NCI-H2227 (cell line): ENCODE data around the gene CFAP70.
"Not testable (repeated sequence)": the region's sequence is repeated elsewhere in the genome, so short reads cannot be mapped to it uniquely, and the experiment has no call there.

Experiments used
- DNase-seq: peaks from one replicate; lab custom pipeline; 2025; ENCODE audit not compliant: unreplicated experiment; lab: John Stamatoyannopoulos, UW

The CFAP70 gene

DNA sequence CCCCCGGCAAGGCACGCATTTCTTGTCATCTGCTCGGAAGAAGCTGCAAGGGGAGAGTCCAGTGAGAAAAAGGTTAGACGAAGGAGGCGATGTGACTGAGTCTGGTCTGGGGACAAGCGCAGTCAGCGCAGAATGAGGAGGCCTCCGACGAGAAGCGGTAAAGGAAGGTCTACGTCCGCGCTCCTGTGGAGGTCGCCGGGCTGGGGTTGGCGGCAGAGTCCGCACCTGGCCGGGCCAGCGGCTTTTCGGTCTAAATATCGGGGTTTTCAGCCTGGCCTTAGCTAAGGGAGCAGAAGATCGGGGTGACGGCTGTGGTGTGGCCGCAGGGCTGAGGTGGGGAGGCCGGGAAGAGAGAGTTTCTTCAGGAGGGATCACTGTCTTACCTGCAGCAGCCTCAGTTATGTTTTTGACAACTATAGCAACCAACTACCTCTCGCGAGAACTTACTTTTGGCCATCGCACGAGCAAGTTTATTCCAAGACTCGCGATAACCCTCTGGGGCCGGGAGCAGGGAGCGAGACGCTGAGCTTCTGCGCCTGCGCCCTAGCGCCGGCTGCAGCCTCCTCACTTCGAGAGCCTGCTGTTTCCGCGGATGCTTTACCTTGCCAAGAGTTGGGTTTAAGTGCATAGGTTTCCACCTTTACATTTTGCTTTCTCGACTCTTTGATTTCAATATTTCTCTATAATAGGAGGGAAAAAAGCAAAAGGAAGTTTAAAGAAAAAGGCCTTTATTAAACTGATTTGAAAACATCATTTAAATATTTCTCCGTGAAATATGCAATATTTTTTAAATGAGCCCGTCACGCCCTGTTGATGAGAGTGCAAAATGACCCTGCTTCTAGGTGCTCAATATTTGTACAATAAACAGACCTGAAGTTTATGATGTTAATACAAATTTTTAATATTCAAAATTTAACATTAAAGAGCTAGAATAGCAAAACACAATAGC lies at the start of gene CFAP70:
Gene CFAP70, minus strand, starts transcription at position 534 of the 949 bp plus-strand sequence. CDS start 4,068 bp downstream, outside the sequence.
- DNase-seq: peak; percentile 97

DNA sequence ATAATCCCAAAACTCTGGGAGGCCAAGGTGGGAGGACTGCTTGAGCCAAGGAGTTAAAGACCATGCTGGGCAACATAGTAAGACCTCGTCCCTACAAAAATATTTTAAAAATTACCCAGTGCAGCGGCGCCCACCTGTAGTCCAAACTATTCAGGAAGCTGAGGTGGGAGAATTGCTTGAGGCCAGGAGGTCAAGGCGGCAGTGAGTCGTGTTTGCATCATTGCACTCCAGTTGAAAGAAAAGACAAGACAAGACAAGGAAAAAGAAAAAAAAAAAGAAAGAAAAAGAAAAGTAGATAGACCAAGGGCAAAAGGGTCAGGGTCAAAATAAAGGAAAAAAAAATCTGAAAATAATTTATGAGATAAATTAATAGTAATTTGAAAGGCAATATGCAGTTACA lies 49.4 kb upstream of the CFAP70 start:
- no peak for DNase-seq

DNA sequence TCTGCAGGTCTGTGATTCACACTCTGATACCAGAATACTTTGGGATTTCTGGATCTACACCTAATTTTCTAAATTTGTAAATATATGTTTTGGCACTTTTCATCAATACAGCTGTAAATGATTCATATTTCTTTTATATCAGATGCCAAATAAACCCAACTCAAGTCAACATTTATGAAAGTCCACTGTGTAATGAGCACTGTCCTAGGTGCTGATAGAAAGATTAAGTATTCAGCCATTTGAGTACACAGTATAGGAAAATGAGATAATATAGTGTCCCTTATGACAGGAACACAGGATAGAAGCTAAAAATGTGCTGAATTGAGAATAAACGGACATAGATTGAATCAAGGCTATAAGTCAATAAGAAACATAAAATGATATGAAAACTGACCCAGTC lies 48.8 kb upstream of the CFAP70 start:
- no peak for DNase-seq

DNA sequence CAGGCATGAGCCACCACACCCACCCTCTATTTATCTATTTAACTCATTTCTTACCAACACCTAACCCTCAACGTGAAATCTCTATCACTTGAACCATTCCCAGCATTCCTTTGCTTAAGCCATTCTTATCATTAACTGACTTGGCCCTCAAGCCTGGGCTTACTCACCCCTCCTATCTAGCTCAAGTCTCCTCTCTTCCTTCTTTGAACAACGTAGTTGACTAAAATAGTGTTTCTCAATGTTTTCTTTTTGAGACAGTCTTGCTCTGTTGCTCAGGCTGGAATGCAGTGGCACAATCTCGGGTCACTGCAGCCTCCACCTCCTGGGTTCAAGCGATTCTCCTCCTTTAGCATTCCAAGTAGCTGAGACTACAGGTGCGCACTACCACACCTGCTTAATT lies 48.2 kb upstream of the CFAP70 start:
- no peak for DNase-seq

DNA sequence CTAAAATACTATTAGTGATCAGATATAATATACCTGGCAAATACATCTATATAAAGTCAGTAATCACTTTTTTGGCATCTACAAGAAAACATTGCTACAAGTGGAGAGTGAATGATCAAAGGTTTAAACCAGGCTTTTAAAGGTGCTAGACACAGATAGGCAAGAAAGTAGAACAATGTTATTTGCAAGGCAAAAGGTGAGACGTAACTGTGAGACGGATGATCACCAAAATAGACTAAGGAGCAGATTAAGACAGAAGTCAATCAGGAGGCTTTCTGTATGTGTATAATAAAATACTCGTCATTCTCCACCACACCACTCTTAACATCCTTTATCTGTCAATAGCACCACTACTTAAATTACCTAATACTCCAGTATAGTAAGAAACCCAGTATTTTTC lies 46.9 kb upstream of the CFAP70 start:
- no peak for DNase-seq

DNA sequence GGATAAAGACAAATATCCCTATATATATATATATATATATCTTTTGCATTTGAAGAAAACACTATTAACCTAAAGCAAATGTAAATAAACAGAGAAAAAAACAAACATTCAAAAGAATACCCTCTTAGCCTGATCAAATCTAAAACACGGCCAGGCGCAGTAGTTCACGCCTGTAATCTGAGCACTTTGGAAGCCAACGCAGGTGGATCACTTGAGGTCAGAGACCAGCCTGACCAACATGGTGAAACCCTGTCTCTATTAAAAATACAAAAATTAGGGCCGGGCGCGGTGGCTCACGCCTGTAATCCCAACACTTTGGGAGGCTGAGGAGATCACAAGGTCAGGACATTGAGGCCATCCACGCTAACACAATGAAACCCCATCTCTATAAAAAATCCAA lies 46.0 kb upstream of the CFAP70 start:
- no peak for DNase-seq

DNA sequence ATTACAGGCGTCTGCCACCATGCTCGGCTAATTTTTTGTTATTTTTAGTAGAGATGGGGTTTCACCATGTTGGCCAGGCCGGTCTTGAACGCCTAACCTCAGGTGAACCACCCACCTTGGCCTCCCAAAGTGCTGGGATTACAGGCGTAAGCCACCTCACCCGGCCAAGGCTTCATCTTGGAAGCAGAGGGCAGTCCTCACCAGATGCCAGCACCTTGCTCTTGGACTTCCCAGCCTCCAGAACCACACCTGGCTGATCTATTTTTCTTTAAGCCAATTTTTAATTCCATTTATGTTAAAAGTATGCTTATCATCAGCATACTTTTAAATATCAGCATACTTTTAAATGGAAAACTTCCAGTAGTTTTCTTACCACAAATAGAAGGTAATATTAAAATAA lies 43.0 kb upstream of the CFAP70 start:
- no peak for DNase-seq

DNA sequence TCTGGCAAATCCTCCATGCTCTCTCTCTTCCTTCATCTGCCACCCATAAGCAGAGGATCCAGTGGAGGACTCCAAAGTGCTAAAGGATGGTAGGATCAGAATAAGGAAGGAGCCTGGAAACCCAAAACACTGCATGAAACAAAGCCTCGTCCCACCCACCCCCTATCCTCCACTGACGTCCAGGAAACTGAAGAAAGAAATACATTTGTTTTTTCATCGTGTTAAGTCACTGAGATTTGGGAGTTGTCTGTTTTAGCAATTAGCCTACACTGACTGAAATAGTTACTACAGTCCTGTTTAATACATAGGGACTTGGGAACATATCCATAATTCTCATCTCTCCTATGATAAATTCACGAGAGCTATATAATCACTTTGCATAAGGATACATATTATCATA lies 40.4 kb upstream of the CFAP70 start:
- DNase-seq: no peak

DNA sequence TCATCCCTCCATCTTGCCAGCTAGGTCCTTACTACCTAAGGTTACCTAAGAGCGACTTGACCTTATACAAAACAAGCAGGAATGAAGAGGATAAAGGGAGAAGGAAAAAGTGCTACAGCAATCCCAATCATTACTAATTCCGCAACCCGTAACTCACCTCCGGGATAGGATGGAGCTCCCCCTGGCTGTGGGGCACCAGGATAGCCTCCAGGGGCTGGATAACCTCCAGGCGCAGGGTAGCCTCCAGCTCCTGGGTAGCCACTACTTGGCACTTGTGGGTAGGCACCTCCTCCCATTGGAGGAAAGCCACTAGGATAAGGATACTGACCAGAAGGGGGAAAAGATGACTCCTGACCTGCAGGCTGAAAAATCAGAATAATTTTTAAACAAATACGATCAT lies 39.4 kb upstream of the CFAP70 start:
- no peak for DNase-seq

DNA sequence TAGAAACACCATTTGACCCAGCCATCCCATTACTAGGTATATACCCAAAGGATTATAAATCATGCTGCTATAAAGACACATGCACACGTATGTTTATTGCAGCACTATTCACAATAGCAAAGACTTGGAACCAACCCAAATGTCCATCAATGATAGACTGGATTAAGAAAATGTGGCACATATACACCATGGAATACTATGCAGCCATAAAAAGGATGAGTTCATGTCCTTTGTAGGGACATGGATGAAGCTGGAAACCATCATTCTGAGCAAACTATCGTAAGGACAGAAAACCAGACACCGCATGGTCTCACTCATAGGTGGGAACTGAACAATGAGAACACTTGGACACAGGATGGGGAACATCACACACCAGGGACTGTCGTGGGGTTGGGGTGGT lies 35.7 kb upstream of the CFAP70 start:
- not testable (repeated sequence) for DNase-seq

DNA sequence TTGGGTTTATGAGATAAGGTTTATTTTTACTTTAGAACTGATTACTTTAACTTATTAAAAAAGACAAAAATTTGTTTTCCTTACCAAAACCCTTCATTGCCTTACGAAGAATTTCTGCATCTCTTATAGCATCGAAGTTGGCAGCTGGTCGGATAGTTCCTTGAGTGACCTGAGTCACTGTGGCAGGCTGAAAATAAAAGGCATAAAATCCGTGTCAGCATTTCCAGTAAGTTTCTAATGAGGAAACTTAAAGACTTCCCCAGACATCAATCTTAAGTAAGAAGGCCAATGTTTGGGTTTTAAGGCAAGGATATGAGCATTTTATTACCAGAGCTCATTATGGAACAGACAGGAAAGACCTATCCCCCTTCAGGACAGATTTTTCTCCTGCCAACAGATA lies 29.6 kb upstream of the CFAP70 start:
- DNase-seq: no peak

DNA sequence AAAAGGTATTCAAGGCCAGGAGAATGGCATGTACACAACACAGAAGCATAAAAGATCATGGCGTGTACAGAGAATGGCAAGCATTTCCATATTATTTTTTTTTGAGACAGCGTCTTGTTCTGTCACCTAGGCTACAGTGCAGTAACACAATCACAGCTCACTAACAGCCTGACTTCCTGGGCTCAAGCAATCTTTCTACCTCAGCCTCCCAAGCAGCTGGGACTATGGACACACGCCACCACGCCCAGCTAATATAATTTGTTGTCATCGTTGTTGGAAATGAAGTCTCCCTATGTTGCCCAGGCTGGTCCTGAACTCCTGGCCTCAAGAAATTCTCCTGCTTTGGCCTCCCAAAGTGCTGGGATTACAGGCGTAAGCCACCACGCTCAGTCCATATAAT lies 27.9 kb upstream of the CFAP70 start:
- DNase-seq: no peak

DNA sequence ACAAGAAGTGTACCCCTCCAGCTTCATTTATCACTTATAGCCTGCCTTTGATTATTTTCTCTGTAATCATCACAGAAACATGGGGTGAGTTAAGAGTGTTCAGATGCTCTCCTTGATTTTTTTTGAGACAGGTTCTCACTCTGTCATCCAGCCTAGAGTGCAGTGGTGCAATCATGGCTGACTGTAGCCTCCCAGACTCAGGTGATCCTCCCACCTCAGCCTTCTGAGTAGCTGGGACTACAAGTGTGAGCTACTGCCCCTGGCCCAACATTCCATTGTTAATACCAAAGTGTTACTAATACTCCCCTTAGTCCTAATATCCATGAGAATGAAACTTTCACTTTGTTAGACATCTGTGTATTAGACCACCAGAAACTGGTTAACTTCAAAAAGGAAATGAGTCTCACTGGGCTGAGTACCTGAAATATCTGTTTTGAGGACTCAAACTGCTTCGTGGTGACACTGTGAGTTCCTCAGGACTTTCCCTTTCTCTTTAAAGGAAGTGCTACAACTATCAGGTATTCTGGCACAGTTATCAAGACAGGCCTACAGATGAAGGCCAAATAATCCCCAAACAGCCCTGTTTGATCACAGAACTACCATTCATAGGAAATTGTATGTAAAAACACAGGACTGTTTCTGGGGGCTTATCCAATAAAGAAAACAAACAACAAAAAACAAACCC lies 20.5 kb upstream of the CFAP70 start:
- DNase-seq: no peak

DNA sequence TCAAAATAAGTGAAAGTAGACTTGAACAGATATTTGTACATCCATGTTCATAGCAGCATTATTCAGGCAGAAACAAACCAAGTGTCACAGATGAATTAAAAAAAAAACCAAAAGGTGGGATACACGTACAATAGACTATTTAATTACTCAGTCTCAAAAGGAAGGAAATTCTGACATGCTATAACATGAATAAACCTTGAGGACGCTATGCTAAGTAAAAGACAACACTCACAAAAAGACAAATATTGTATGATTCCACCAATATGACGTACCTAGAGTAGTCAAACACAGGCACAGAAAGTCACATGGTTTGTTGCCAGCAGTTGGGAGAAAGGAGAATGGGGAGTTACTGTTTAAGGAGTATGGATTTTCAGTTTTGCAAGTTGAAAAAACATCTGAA lies 18.0 kb upstream of the CFAP70 start:
- no peak for DNase-seq

DNA sequence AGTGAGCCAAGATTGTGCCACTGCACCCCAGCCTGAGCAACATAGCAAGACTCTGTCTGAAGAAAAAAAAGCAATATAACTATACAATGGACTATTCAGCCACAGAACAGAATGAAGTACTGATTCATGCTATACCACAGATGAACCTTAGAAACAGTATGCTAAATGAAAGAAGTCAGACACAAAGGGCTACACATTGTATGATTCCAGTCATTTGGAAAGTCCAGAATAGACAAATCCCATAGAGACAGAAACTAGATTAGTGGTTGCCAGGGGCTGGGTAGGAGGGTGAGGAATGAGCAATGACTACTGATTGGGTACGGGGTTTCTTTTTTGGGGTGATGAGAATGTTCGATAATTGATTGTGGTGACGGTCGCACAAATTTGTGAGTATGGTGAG lies 9.6 kb upstream of the CFAP70 start:
- DNase-seq: no peak

DNA sequence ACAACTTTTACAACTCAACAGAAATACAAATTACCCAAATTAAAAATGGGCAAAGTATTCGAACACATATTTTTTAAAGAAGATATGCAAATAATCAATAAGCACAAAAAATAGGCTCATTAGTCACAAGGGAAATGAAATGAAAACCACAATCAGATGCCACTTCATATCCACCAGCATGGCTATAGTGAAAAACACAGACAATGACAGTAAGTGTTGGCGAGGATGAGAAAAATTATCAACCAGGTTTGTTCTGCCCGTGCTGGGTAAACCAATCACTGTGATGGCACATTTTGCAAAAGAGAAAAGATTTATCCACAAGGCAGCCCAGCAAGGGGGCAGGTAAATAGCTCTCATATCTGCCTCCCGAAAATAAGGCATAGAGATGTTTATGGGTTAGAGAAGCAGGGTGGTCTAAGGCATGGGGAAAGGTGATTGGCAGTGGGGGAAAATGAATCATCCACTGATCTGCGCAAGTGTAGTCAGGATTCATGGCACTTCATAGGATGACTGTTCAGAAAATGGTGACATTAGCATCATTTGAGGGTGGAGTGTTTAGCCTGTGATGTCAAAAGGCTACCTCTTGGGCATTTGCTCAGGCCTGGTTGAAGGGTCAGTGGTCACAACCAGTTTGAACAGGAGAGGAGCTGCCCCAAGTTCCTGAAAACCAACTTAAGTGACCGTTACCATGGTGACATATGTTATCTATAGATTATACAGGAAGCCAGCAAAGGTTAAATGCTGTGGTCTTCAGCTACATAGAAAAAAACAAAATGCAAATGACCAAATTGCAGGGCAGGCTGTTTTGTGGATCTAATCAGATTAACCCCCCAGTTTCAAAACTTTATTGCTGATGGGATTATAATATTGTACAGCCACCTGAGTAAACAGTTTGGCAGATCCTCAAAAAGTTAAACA lies 8.0 kb upstream of the CFAP70 start:
- no peak for DNase-seq

DNA sequence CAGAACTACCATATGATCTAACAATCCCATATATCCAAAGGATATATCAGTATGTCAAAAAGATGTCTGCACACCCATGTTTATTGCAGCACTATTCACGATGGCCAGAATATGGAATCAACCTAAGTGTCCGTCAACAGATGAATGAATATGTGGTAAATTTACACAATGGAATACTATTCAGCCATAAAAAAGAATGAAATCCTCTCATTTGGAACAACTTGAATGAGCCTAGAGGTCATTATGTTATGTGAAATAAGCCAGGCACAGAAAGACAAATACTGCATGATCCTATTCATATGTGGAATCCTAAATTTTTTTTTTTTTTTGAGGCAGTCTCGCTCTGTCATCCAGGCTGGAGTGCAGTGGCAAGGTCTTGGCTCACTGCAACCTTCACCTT lies 6.3 kb upstream of the CFAP70 start:
- no peak for DNase-seq

DNA sequence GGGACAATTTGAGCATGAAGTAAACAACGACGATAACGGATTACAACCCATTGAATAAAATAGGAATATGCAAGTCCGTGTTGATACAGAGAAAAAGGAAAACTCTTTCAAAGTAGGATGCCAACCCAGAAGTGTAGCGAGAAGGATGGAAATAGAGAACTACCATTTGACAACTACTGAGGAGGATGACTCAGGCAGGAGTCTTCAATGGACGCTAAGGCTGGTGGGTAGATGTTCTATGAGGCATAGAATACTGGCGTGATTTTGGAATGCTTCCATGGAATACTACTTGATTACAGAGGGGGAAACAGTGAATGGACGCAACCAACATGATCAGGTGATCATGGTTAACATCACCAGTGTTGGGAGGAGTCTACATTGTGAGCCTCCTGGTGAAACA lies 828 bp upstream of the CFAP70 start:
- DNase-seq: peak; percentile 55

DNA sequence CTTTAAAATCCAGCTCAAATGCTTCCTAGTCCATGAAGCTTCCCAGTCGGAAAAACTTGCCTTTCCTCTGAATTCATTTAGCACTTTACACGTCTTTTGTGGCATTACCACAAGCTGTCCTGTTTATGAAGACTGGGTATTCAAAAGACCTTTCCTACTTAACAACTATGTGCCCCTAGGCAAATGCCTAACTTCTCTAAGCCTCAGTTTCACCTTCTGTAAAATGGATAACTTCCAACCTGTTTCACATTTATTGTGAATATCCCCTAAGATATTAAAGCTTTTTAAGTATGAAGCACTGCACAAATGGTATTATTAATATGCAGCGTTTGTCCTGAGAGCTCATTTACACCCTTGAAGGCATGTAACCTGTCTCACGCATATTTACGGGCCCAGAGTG lies 843 bp downstream of the CFAP70 start:
- DNase-seq: no peak

DNA sequence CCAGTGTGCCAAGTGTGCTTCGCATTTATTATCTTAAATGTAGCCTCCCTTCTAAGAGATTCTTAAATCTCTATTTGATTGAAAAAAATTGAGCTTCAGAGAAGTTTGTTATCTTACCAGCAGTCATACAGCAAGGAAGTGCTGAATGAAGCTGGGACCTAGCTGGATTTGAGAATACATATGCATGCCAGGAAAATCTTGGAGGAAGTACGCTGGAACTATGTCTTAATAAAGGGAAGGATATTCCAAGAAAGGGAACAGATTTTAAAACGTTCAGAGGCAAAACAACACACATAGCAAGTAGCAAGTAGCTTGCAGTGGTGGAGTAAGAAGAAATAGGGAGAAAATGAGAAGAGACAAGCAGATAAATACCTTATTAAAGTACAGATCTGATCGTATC lies 1.5 kb downstream of the CFAP70 start:
- no peak for DNase-seq

DNA sequence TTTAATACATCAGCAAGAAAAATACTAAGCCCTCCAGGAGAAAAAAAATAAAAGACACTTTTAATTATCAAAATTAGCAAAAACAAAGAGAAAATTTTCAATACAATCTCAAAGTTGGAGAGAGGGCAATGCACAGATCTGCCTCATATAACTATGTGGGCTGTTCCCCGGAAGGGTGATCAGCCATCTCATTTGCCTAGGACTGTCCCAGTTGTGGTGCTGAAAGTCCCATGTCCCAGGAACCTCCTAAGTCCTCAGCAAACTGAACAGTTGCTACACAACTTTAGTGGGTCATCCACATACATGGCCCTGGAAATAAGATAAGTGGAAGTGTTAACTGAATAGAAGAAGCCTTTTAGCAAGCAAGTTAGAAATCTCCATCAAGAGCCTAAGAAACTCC lies 14.4 kb downstream of the CFAP70 start:
- no peak for DNase-seq
